ENCODE measurements around the gene SLC8A2.
A peak's percentile ranks its signal among the peaks of the same experiment; 100 is the strongest.
"Not testable (repeated sequence)": the region's sequence is repeated elsewhere in the genome, so short reads cannot be mapped to it uniquely, and the experiment has no call there.

Gene SLC8A2

GRCh38 chr19:47398707-47399597 lies 72.7 kb downstream of the SLC8A2 start:
- DNase-seq (ENCODE audit: low read depth, low spot score), result no peak
- no peak overlapping the region for H3K4me3 ChIP-seq (ENCODE audit: low read length)

DNA sequence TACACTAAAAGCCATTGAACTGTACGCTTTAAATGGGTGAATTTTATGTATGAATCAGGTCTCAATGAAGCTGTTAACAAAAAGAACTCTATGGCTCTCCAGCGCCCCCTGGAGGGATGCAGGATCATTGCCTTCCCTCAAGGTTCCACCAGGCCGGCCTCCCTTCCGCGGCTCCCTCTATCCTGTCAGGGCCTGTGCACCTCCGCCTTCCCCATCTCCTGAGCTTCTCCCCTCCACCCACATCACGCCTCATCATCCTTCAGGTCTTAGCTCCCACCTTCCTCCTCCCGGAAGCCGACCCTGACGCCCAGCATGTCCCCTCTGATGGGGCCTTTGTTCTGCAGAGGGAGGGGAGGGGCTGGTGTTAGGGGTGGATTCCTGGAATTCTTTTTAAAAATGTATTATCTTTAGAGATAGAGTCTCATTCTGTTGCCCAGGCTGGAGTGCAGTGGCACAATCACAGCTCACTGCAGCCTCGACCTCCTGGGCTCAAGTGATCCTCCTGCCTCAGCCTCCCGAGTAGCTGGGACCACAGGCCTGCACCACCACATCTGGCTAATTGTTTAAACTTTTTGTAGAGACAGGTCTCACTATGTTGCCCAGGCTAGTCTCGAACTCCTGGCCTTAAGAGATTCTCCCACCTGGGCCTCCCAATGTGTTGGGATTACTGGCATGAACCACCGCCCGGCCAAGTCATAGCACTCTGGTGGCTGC lies 80.0 kb downstream of the SLC8A2 start:
- no peak overlapping the region for H3K4me3 ChIP-seq (ENCODE audit: low read length)
- peak; percentile 53 for DNase-seq (ENCODE audit: low read depth, low spot score)

DNA sequence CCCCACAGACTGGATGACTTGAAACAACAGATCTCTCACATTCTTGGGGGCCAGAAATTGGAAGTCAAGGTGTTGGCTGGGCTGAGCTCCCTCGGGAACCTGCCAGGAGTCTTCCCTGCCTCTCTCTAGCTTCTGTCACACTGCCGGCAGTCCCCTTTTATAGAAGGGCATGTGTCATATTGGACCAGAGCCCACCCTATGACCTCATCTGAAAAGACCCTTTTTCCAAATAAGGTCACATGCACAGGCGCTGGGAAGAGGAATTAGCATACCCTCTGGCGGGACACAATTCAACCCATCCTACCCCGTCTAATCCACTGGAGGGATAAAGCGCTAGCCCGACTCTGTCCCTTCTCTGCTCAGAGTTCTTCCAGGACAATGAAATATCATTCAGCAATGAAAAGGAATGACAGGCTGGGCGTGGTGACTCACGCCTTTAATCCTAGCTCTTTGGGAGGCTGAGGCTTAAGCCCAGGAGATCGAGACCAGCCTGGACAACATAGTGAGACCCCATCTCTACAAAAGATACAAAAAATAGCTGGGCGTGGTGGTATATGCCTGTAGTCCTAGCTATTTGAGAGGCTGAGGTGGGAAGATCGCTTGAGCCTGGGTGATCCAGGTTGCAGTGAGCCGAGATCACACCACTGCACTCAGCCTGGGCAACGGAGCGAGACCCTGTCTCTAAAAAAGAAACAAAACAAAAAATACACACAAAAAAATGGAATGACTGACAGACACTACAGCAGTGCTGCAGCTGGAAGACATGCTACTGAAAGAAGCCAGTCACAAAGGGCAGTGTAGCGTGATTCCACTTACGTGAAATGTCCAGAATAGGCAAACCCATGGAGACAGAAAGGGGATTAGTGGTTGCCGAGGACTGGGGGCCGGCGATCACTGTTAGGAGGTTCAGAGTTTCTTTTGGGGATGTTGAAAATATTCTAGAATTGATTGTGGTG lies 80.9 kb downstream of the SLC8A2 start:
- H3K4me3 ChIP-seq (ENCODE audit: low read length), result no peak overlapping the region
- no peak for DNase-seq (ENCODE audit: low read depth, low spot score)

DNA sequence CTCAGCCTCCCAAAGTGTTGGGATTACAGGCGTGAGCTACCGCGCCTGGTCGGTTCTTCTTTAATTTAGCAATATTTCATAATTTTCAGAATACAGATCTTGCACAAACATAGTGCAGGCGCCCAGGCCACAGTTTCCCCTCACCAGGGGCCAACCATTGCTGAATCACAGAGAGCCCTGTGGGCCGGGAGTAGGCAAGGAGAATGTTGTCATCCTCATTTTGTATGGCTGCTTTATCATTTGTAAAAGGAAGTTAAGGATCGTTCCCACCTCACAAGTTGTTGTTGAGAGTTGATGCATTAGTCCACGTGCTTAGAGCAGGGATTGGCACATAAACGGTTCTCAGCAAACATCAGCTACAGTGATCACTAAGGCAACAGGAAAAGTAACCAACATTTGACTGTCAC lies 82.5 kb downstream of the SLC8A2 start:
- H3K4me3 ChIP-seq (ENCODE audit: low read length), result no peak overlapping the region
- no peak for DNase-seq (ENCODE audit: low read depth, low spot score)

DNA sequence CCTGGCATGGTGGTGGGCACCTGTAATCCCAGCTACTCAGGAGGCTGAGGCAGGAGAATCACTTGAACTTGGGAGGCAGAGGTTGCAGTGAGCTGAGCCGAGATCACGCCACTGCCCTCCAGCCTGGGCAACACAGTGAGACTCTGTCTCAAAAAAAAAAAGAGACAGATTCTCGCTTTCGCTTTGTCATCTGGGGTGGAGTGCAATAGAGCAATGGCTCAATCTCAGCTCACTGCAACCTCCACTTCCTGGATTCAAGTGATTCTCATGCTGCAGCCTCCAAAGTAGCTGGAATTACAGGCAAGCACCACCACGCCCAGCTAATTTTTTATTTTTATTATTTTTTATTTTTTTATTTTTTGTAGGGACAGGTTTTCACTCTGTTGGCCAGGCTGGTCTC lies 83.0 kb downstream of the SLC8A2 start:
- H3K4me3 ChIP-seq (ENCODE audit: low read length); DNase-seq (ENCODE audit: low read depth, low spot score): not testable (repeated sequence)

DNA sequence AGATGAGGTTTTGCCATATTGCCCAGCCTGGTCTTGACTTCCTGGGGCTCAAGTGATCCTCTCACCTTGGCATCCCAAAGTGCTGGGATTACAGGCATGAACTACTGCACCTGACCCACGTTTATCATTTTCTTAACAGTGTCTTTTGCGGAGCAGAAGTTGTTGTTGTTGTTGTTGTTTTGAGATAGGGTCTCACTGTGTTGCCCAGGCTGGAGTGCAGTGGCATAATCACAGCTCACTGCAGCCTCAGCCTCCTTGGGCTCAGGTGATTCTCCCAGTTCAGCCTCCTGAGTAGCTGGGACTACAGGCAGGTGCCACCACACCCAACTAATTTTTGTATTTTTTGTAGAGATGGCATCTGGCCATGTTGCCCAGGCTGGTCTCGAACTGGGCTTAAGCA lies 84.1 kb downstream of the SLC8A2 start:
- DNase-seq (ENCODE audit: low read depth, low spot score), result not testable (repeated sequence)

DNA sequence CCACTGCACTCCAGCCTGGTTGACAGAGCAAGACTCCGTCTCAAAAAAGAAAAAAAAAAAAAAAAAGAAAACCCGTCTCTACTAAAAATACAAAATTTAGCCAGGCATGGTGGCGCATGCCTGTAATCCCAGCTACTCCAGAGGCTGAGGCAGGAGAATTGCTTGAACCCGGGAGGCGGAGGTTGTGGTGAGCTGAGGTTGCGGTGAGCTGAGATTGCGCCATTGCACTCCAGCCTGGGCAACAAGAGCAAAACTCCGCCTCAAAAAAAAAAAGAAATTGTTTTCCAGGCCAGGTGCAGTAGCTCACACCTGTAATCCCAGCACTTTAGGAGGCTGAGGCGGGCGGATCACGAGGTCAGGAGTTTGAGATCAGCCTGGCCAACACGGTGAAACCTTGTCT lies 85.1 kb downstream of the SLC8A2 start:
- not testable (repeated sequence) for H3K4me3 ChIP-seq (ENCODE audit: low read length); DNase-seq (ENCODE audit: low read depth, low spot score)

More for the DNA sequence above, 84.1 kb downstream of the SLC8A2 start:
- not testable (repeated sequence) for H3K4me3 ChIP-seq (ENCODE audit: low read length)

DNA sequence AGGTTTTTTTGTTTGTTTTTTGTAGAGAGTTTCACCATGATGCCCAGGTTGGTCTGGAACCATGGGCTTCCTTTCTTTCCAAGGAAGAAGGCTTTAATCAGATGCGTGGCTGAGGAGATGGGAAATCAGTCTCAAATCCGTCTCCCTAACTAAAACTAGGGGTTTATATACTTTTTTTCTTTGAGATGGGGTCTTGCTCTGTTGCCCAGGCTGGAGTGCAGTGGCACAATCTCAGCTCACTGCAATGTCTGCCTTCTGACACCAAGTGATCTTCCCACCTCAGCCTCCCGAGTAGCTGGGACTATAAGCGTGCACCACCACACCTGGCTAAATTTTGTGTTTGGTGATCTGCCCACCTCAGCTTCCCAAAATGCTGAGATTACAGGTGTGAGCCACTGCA lies 87.2 kb downstream of the SLC8A2 start:
- not testable (repeated sequence) for H3K4me3 ChIP-seq (ENCODE audit: low read length); DNase-seq (ENCODE audit: low read depth, low spot score)

DNA sequence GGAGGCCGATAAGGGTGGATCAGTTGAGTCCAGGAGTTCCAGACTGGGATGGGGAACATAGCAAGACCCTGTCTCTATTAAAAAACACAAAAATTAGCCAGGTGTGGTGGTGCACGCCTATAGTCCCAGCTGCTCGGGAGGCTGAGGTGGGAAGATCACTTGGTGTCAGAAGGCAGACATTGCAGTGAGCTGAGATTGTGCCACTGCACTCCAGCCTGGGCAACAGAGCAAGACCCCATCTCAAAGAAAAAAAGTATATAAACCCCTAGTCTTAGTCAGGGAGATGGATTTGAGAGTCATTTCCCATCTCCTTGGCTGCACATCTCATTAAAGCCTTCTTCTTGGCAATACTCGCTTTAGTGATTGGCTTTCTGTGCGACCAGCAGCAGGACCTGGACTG lies 87.8 kb downstream of the SLC8A2 start:
- not testable (repeated sequence) for DNase-seq (ENCODE audit: low read depth, low spot score); H3K4me3 ChIP-seq (ENCODE audit: low read length)

DNA sequence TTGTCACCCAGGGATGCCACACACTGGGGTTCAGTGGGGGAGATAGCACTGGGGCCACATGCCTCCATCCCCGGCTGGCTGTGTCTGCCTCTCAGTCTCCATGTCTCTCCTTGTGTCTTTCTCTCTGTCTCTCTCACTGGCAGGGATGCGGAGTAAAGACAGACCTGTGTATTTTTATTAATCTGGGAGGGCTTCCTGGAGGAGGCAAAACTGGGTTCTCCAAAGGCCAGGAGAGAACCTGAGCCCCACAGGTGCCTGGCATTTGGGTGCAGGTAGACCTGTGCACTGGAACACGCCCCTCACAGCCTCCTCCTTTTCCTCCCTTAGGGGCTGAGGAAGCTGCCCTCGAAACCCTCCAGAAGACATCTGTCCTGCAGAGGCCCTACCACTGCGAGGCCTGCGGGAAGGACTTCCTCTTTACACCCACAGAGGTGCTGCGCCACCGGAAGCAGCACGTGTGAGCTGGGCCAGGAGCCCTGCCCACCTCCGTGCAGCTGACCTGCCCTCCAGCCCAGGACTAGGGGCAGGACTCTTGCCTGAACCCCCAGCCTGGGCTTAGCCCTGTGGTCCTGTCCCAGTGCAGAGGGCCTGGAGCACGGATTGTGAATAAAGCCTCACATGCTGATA lies 89.9 kb downstream of the SLC8A2 start:
- no peak overlapping the region for H3K4me3 ChIP-seq (ENCODE audit: low read length)
- peak; percentile 21 for DNase-seq (ENCODE audit: low read depth, low spot score)

DNA sequence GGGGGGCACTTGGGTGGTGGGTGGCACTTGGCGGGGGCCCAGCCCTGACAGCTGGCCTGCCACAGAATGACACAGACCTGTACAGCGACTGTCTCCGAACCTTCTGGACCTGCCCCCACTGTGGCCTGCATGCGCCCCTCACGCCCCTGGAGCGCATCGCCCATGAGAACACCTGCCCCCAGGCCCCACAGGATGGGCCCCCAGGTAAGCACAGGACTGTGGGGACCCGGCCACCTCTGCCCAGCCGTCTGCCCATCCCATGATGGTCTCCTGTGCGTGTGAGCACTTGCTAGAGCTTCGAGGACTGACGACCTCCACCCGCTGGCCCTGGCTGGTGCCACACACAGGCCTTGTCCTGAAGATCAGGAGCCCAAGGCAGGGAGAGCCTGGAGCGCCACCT lies 90.6 kb downstream of the SLC8A2 start:
- H3K4me3 ChIP-seq (ENCODE audit: low read length), result no peak overlapping the region
- DNase-seq (ENCODE audit: low read depth, low spot score), result no peak

DNA sequence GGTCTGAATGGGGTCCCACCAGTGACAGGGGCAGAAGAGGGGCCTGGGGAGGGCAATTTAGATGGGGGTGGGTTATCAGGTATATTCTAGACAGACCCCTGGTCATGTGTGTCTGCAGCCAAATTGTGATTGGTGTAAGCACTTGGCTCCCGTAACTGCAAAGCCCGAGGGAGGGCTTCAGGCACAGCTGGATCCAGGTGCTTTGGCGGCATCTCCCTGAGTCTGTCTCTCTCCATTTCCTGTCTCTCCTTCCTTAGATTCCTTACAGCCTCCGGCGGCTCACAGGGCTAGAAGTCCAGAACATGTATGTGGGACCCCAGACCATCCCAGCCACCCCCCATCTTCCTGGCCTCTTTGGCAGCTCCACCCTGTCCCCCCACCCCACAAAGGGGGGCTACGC lies 91.1 kb downstream of the SLC8A2 start:
- DNase-seq (ENCODE audit: low read depth, low spot score), result no peak
- no peak overlapping the region for H3K4me3 ChIP-seq (ENCODE audit: low read length)

DNA sequence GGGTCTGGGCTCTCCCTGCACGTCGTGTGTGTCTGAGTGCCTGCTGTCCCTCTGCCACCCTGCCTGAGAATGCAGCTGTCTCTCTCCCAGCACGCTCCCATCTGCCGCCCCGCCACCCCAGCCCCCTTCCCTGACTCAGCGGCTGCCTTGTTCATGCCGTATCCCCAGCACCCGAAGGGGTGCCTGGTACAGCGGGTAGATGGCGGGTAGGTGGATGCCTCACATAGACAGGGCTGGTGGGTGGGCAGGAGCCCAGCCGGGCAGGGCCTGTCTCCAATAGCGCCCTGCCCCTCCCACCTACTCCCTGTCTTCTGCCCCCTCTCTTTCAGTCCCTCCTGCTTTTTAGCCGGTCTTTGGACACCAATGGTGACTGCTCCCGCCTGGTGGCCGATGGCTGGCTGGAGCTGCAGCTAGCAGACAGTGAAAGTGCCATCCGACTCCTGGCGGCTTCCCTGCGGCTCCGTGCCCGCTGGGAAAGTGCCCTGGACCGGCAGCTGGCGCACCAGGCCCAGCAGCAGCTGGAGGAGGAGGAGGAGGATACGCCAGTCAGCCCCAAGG lies 92.2 kb downstream of the SLC8A2 start:
- DNase-seq (ENCODE audit: low read depth, low spot score), result no peak
- no peak overlapping the region for H3K4me3 ChIP-seq (ENCODE audit: low read length)

DNA sequence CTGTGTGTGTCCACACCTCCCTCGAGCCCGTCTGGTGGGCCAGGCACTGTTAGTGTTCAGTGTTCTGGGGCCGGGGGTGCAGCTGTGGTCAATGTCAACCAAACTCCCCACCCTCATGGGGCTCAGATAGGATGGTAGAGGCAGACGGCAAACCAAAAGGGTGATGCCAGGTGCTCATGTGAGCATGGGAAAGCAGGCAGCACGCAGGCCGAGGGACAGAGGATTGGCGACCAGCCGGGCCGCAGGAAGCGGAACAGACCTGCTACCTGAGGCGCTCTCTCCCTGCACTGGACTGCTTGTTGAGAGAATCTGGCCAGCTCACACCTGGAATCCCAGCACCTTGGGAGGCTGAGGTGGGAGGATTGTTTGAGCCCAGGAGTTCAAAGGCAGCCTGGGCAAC lies 93.4 kb downstream of the SLC8A2 start:
- H3K4me3 ChIP-seq (ENCODE audit: low read length), result no peak overlapping the region
- no peak for DNase-seq (ENCODE audit: low read depth, low spot score)

Measured in Jurkat, Clone E6-1 (cell line).